A549 treated with RU486 at 1 μM for 4 hours (cell line): ENCODE measurements around the gene OOSP2. TPM values are rescaled to one million over a fixed set of nuclear protein-coding genes. Genes with fewer than 3 reads are reported as not detected.

Source experiments
- total RNA-seq: library from RNA; stranded (reverse); fragments of 200-300 nt; extraction: Qiagen RNA extraction; gene quantifications from 5 replicates; pipeline ENCODE4 v1.2.3, GENCODE V29; 2022; ENCODE audit warnings: low read depth

The OOSP2 gene, protein sequence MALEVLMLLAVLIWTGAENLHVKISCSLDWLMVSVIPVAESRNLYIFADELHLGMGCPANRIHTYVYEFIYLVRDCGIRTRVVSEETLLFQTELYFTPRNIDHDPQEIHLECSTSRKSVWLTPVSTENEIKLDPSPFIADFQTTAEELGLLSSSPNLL
- total RNA-seq = not detected in 5 replicates

DNA sequence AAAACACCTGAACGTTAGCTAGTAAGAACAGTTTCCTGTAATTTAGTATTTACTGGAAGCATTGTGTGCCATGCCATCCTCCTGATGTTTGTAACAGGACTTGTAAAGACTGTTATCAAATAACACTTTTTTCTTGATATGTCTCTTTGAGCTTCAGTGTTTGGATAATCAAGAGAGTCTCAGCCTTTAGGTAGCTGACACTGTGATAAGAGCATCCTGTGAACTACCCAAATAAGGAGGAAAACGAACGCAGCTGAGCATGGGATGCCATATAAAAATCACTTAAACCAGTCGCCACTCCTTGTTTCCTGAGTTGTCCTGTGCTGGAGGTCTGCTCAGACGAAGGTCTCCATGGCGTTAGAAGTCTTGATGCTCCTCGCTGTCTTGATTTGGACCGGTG is at the start of gene OOSP2:
Gene OOSP2, plus strand, starts transcription at position 301 of the 400 bp plus-strand sequence. Its CDS starts 51 bp downstream, at position 352.

DNA sequence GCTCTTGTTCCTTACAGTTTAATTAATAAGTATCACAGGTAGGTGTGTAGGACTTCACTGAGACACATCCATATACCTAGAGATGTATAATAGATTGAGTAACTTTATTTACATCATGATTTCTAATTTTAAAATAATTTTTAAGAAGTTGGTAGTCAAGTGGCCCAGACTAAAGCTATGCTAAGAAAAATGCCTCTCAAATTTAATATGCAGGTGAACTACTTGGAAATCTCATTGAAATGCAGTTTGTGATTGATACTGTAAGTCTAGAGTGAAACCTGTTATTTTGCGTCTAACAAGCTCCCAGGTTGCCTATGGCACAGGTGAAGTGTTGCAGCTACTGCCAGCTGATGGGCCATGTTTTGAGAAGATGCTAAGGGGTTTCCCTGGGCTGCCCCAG is 23.3 kb upstream of the OOSP2 start, which contains the start of gene OOSP4B:
Gene OOSP4B, plus strand, starts transcription at position 301 of the 400 bp plus-strand sequence.

DNA sequence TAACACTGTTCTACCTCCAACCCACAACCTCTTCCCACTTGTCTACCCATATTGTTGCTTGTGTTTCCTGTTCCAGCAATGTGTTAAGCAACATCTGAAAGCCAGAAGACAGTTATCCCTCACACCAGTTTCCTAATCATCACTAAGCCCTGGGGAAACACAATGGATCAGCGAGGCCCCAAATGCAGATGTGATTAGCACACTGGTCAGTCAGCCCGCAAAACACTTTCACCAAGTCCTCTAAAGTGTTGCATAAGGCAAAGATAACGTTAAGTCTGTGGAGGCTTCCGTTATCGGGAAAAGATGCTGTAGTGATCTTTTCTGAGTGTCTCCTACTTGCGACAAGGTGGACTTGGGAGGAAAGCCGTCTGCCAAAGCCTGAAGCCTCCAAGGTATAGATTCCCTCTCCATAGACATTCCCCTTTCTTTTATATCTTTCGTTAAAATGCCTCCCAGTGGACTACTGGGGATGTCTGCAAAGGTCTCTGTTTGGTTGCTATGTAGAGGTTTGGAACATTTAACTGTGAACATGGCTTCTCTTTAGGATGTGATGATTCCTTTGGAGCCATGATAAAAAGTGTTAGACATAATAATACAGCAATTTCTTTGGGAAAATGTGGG is 16.2 kb downstream of the OOSP2 start, which contains the start of gene MS4A3:
Gene MS4A3, plus strand, starts transcription at position 317 of the 621 bp plus-strand sequence. CDS start 4,496 bp downstream, outside the sequence.

DNA sequence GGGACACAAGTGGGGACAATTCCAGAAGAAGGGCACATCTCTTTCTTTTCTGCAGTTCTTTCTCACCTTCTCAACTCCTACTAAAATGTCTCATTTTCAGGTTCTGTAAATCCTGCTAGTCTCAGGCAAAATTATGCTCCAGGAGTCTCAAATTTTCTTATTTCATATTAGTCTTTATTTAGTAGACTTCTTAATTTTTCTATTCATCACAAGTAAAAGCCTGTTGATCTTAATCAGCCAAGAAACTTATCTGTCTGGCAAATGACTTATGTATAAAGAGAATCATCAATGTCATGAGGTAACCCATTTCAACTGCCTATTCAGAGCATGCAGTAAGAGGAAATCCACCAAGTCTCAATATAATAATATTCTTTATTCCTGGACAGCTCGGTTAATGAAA is 48.2 kb downstream of the OOSP2 start, which contains the start of gene MS4A2:
Gene MS4A2, plus strand, starts transcription at position 301 of the 400 bp plus-strand sequence. CDS start 102 bp downstream, outside the sequence.

Other genes starting within 250 kb of the OOSP2 start
- 60.2 to 66.4 TPM (median 65.1 TPM) in 5 replicates for gene MRPL16, start 229.6 kb upstream of the OOSP2 start, total RNA-seq
- not detected in 5 replicates for gene CBLIF, start 194.9 kb upstream of the OOSP2 start, total RNA-seq
- 0.15 to 0.50 TPM (median 0.43 TPM) in 5 replicates for gene TCN1, start 173.9 kb upstream of the OOSP2 start, total RNA-seq
- not detected in 5 replicates for gene OOSP3, start 161.6 kb upstream of the OOSP2 start, total RNA-seq
- not detected in 5 replicates for gene OOSP1, start 102.0 kb upstream of the OOSP2 start, total RNA-seq
- gene OOSP4A, start 76.4 kb upstream of the OOSP2 start, total RNA-seq = not detected in 5 replicates
- not detected in 5 replicates for gene OOSP4B, start 23.2 kb upstream of the OOSP2 start, total RNA-seq
- gene MS4A3, start 16.3 kb downstream of the OOSP2 start, total RNA-seq = not detected in 5 replicates
- not detected in 5 replicates for gene MS4A2, start 48.3 kb downstream of the OOSP2 start, total RNA-seq
- not detected in 5 replicates for gene MS4A6A, start 142.7 kb downstream of the OOSP2 start, total RNA-seq
- gene MS4A4E, start 202.7 kb downstream of the OOSP2 start, total RNA-seq = not detected in 5 replicates
- gene MS4A4A, start 240.3 kb downstream of the OOSP2 start, total RNA-seq = not detected in 5 replicates